Panc1 (cell line): ENCODE measurements around the gene UBE2L3. TPM values are rescaled to one million over a fixed set of nuclear protein-coding genes. Genes with fewer than 3 reads are reported as not detected.
"Not testable (repeated sequence)": the region's sequence is repeated elsewhere in the genome, so short reads cannot be mapped to it uniquely, and the experiment has no call there.

Experiments
- ATAC-seq: fragments of 200-7000 bp; cut with Tn5 transposase; 2 replicates; pipeline ENCODE4 v1.9.1; 2020; ENCODE audit warnings: mild to moderate bottlenecking, moderate library complexity
- Bru-seq: library from RNA; stranded (reverse); fragments of 400-500 nt; gene quantifications from one replicate; lab custom pipeline; 2021; lab: Mats Ljungman, UMichigan
- BruChase-seq, 2 experiments: library from RNA; stranded (reverse); fragments of 400-500 nt; gene quantifications; one replicate each; lab custom pipeline; 2021; lab: Mats Ljungman, UMichigan
- BruUV-seq: library from RNA; stranded (reverse); fragments of 400-500 nt; replicated peaks from 2 replicates; lab custom pipeline; 2021; lab: Mats Ljungman, UMichigan
- CTCF ChIA-PET: fragments of 300-600 bp; sonication (Branson Sonifier 250); formaldehyde crosslinking; loops from one replicate; lab custom pipeline; 2022; ENCODE audit warnings: antibody characterized with exemption; lab: Charles Lee
- POLR2A ChIA-PET: fragments of 300-600 bp; sonication (Branson Sonifier 250); formaldehyde crosslinking; loops from one replicate; lab custom pipeline; 2022; ENCODE audit warnings: antibody characterized with exemption; lab: Charles Lee
- DNase-seq: peaks from one replicate; pipeline ENCODE4 v3.0.0-alpha.2; 2010; ENCODE audit warnings: low read depth, low spot score
- H3K27ac ChIP-seq: 2 replicates; pipeline ENCODE4 v1.5.1; 2011; ENCODE audit warnings: mild to moderate bottlenecking, low read length, inconsistent platforms
- H3K27me3 ChIP-seq: fragments of 200-500 bp; sonication (Bioruptor generic); 2 replicates; pipeline ENCODE4 v1.6.0; 2014; ENCODE audit warnings: low read length, inconsistent platforms; ENCODE audit not compliant: control insufficient read depth, insufficient read depth
- H3K36me3 ChIP-seq: fragments of 200-500 bp; sonication (Bioruptor generic); 2 replicates; pipeline ENCODE4 v1.5.1; 2014; ENCODE audit warnings: inconsistent platforms, mild to moderate bottlenecking, low read length, moderate library complexity; ENCODE audit not compliant: control insufficient read depth, insufficient read depth
- H3K4me1 ChIP-seq: 2 replicates; pipeline ENCODE4 v1.5.1; 2011; ENCODE audit warnings: inconsistent platforms, mild to moderate bottlenecking, low read length, moderate library complexity; ENCODE audit not compliant: control insufficient read depth, insufficient read depth
- H3K4me3 ChIP-seq, 2 experiments: 2 replicates each; pipeline ENCODE4 v1.5.1; 2011 to 2012; ENCODE audit warnings: low read depth in 2 of 2, low read length in 2 of 2, mild to moderate bottlenecking in 2 of 2, inconsistent platforms in 1 of 2, moderate library complexity in 1 of 2
- H3K9me3 ChIP-seq: fragments of 200-500 bp; sonication (Bioruptor generic); 2 replicates; pipeline ENCODE4 v1.5.1; 2014; ENCODE audit warnings: low read depth, mild to moderate bottlenecking, inconsistent platforms, low read length, moderate library complexity; ENCODE audit not compliant: control insufficient read depth, insufficient read depth
- POLR2AphosphoS5 ChIP-seq: IDR thresholded peaks from 2 replicates; pipeline ENCODE4 v1.6.1; 2012; ENCODE audit warnings: mild to moderate bottlenecking, low read depth, low read length, moderate library complexity
- SIN3A ChIP-seq: IDR thresholded peaks from 2 replicates; pipeline ENCODE4 v1.6.1; 2012; ENCODE audit warnings: low read depth, mild to moderate bottlenecking, low read length, moderate library complexity, borderline replicate concordance; ENCODE audit not compliant: insufficient read depth
- in situ Hi-C: cut with HindIII; loops from 2 replicates; pipeline ENCODE4 v1.10.0; 2016; ENCODE audit warnings: low sequenced_read_pairs, low pct_unique_long_range_greater_than_20kb
- intact Hi-C: fragments of 100-400 bp; cut with micrococcal nuclease; formaldehyde crosslinking; loops from one replicate; pipeline ENCODE4 v1.10.0; 2022; ENCODE audit not compliant: unreplicated experiment
- long read RNA-seq: library from polyadenylated mRNA; unstranded; transcript quantifications from one replicate; pipeline ENCODE4 v2.0.0, GENCODE V29; 2021; ENCODE audit not compliant: unreplicated experiment
- polyA plus RNA-seq: library from polyadenylated mRNA; unstranded; fragments of >200 nt; gene quantifications from one replicate; pipeline ENCODE4 v1.2.1, GENCODE V29; 2012; ENCODE audit warnings: missing spikeins; ENCODE audit not compliant: insufficient read length
- total RNA-seq: library from RNA; stranded (reverse); gene quantifications from one replicate; pipeline ENCODE4 v1.2.1, GENCODE V29; 2021; ENCODE audit not compliant: unreplicated experiment
- TF ChIP-seq, protein P1 (sequence below), 2 experiments: IDR thresholded peaks; 2 replicates each; pipeline ENCODE4 v1.6.1; 2011 to 2012; ENCODE audit warnings: low read depth in 2 of 2, control low read depth in 1 of 2, low read length in 1 of 2, mild to moderate bottlenecking in 1 of 2, moderate library complexity in 1 of 2; ENCODE audit not compliant: insufficient read depth in 1 of 2

UBE2L3 gene
- 51.1 TPM for total RNA-seq
- 39.7 TPM for polyA plus RNA-seq
- Bru-seq, nascent RNA: percentile 74 among the genes with signal in this experiment
- percentile 69 among the genes with signal in this experiment for BruChase-seq, experiment 1, labeled RNA remaining after a 2-hour chase
- percentile 82 among the genes with signal in this experiment for BruChase-seq, experiment 2, labeled RNA remaining after a 6-hour chase
- long read RNA-seq, transcript UBE2L3-201 (4 exons, 3,028 nt): major isoform, 96 of 158 reads
- long read RNA-seq, partial matches to known transcripts: 45 of 158 reads
- long read RNA-seq, other reads (novel, unspliced or antisense): 14 of 158 reads

DNA sequence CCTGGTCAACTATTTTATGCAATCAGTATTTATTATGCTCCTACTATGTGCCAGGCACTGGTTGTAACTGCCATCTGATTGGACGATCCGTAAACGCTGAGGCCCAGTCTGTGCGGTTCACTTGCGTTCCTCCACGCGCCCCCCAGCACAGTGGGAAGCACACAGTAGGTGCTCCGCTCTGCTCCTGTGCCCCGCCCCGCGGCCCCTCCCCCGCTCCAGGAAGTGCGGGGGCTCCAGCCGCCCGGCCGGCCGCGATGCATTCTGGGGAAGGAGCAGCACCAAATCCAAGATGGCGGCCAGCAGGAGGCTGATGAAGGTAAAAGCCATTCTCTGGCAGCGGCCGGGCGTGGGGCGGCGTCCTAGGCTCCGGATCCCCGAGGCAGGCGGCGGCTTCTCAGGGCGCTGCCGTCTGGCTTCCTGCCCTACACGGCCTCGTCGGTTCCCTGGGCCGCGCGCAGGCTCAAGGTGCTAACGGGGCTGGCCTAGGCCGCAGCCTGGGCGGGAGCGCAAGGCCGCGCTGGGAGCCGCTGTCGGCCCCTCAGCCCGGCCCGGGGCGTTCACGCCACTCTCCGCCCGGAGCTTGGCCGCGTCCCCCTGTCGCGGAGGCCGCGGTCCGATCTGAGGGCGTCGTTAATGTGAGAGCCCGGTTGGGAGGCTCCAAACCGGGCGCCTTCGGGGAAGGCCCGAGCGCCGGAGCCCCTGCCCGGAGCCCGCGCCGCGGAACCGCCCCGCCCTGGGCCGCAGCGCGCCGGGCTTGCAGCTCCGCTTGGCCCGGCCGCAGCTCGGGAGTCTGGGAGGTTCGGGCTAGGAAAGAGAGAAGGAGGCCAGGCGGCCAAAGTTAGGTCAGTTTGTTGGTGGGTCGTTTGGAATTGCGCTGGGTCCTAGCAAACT, at the start of gene UBE2L3:
Gene UBE2L3 (plus strand): TSS at position 259 of the 891 bp plus-strand sequence. CDS start 31 bp downstream, at position 290.
- no peaks in the 10 kb centered on the region for H3K27me3 ChIP-seq
- H3K4me3 ChIP-seq: peak within 1 kb of the TSS; percentile 87 to 92
- H3K9me3 ChIP-seq: no peaks in the 10 kb centered on the region
- POLR2A ChIA-PET: no interaction called here
- TF ChIP-seq, protein P1, sequence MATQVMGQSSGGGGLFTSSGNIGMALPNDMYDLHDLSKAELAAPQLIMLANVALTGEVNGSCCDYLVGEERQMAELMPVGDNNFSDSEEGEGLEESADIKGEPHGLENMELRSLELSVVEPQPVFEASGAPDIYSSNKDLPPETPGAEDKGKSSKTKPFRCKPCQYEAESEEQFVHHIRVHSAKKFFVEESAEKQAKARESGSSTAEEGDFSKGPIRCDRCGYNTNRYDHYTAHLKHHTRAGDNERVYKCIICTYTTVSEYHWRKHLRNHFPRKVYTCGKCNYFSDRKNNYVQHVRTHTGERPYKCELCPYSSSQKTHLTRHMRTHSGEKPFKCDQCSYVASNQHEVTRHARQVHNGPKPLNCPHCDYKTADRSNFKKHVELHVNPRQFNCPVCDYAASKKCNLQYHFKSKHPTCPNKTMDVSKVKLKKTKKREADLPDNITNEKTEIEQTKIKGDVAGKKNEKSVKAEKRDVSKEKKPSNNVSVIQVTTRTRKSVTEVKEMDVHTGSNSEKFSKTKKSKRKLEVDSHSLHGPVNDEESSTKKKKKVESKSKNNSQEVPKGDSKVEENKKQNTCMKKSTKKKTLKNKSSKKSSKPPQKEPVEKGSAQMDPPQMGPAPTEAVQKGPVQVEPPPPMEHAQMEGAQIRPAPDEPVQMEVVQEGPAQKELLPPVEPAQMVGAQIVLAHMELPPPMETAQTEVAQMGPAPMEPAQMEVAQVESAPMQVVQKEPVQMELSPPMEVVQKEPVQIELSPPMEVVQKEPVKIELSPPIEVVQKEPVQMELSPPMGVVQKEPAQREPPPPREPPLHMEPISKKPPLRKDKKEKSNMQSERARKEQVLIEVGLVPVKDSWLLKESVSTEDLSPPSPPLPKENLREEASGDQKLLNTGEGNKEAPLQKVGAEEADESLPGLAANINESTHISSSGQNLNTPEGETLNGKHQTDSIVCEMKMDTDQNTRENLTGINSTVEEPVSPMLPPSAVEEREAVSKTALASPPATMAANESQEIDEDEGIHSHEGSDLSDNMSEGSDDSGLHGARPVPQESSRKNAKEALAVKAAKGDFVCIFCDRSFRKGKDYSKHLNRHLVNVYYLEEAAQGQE (IDR thresholded peaks at IDR 0.05; ENCODE audit: insufficient read depth in 1 of 2, low read depth in 2 of 2, low read length in 1 of 2): no peak
- peak; percentile 80 for TF ChIP-seq POLR2AphosphoS5
- 0 out of 2 replicates have a peak, but pooled peaks have one; percentile 19 for TF ChIP-seq SIN3A
- in situ Hi-C loops: no loop called here
- H3K27ac ChIP-seq: peak within 1 kb of the TSS; percentile 93
- ATAC-seq (peak; percentile 88), DNase-seq (no peak)
- peaks cover 27% of the 10 kb centered on the region for H3K4me1 ChIP-seq
- CTCF ChIA-PET: no interaction called here
- intact Hi-C loops: no loop called here
- H3K36me3 ChIP-seq: peaks cover 6% of the 10 kb centered on the region
- BruUV-seq: no TSS peak

DNA sequence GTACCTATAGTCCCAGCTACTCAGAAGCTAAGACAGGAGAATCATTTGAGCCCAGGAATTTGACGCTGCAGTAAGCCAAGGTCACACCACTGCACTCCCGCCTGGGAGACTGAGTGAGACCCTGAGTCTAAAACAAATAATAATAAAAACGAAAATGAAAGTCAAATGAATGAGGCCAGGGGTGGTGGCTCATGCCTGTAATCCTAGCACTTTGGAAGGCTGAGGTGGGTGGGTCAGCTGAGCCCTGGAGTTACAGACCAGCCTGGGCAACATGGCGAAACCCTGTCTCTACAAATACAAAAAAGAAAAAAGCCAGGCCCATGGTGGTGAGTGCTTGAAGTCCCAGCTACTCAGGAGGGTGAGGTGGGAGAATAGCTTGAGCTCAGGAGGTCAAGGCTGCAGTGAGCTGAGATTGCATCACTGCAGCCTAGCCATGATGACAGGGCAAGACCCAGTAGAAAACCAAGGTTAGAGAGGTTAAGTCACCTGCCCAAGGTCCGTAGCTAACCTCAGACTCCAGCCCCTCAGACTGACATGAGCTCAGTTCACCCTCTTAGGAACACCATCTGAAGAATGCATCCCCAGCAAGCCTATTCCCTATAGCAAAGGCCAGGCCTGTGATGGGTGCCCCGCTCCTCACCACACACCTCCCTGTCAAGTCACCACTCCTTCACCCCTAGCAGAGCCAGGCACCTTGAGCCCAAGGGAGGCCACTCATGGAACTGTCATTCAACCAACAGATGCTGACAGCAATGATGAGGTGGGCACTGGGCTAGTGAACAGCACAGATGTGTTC, 40.6 kb upstream of the UBE2L3 start:
- CTCF ChIA-PET, DNase-seq, H3K27ac ChIP-seq, H3K4me3 ChIP-seq, H3K36me3 ChIP-seq, H3K27me3 ChIP-seq, H3K9me3 ChIP-seq, POLR2A ChIA-PET, in situ Hi-C loops, ATAC-seq, H3K4me1 ChIP-seq, BruUV-seq, intact Hi-C loops: not testable (repeated sequence)

DNA sequence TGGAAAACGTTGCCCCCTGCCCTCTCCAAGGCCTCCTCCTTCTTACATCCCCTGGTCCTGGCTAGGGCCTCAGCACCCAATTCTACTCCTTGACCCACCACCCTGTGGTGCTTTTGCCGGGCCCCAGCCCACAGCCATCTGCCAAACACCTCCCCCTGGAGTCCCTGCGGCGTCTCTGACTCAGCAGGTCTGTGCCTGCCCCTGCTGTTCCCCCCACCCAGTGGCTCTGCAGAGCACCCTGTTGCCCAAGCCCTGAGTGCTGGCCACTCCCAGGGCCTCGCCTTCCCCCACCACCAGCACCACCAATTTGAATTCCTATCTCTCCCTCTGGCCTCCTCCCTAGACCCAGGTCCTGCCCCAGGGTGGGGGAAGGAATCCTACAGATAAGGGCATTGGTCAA, 36.0 kb upstream of the UBE2L3 start:
- H3K4me3 ChIP-seq, in situ Hi-C loops, H3K27me3 ChIP-seq, DNase-seq, H3K27ac ChIP-seq, intact Hi-C loops, H3K4me1 ChIP-seq, H3K36me3 ChIP-seq, BruUV-seq, ATAC-seq, POLR2A ChIA-PET, CTCF ChIA-PET, H3K9me3 ChIP-seq: not testable (repeated sequence)

DNA sequence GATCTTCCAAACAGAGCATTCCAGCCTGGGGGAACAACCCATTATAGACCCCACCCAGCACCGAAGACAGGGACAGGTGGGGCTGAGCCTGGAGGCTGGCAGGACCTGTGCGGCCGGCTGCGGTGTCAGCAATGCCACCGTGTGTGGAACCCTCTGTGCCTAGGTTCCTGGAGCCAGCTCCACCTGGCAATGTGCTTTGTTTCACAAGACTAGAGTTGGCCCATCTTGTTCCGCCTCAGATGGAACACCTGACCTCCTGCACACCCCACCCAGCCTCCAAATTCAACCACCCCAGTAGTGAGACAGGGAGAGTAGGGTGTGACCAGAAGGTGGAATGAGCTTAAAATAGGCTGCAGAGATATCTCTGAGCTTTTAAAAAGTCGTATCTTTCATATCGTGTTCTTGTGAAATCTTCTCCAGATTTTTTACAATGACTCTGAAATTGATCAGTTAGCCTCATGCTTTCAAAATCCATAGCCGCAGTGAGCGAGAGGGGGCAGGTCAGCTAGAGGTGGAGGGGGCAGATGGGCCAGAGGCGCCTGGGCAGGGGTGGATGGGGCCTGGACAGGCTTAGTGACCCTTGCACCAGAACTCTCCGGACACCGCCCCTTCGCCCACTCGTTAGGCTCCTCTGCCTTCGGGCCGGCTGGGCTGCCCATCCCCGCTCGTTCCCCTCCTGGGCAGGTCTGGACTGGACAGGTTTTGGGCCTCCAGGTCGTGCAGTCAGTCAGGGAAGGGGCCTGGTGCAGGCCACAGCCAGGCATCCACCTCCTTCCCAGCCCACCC, 34.5 kb upstream of the UBE2L3 start:
- BruUV-seq, in situ Hi-C loops: not testable (repeated sequence)

DNA sequence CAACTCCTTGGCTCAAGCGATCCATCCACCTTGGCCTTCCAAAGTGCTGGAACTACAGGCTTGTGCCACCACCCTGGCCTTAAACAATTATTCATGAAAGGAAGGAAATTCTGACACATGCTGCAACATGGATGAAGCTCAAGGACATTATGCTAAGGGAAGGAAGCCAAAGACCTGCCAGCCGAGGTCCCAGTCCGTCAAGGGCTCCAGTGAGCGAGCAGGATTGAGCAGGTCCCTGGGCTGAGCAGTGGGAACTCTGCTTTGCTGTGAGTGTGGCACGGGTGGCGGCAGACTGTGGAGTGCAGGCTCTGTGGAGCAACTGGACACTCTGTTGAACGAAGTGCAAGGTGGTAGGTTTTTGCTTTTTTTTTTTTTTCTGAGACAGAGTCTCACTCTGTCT, 27.7 kb upstream of the UBE2L3 start:
- H3K4me1 ChIP-seq, BruUV-seq, H3K9me3 ChIP-seq, CTCF ChIA-PET, H3K36me3 ChIP-seq, DNase-seq, H3K27me3 ChIP-seq, intact Hi-C loops, in situ Hi-C loops, POLR2A ChIA-PET, ATAC-seq, H3K27ac ChIP-seq, H3K4me3 ChIP-seq: not testable (repeated sequence)

More for the DNA sequence above, 34.5 kb upstream of the UBE2L3 start:
- DNase-seq, H3K27ac ChIP-seq, H3K4me1 ChIP-seq, H3K4me3 ChIP-seq, H3K9me3 ChIP-seq, intact Hi-C loops, H3K36me3 ChIP-seq, CTCF ChIA-PET, H3K27me3 ChIP-seq, ATAC-seq, POLR2A ChIA-PET: not testable (repeated sequence)
